RWPE1 (cell line): ENCODE measurements around the gene EXOC3L4.
"Not testable (repeated sequence)": the region's sequence is repeated elsewhere in the genome, so short reads cannot be mapped to it uniquely, and the experiment has no call there.

Experiments used
- CTCF ChIA-PET: fragments of 350-600 bp; sonication (Branson Sonifier 250); formaldehyde crosslinking; extraction: SDS; loops from one replicate; lab custom pipeline; 2021; lab: Yijun Ruan, JAX
- POLR2A ChIA-PET: fragments of 400-600 bp; formaldehyde crosslinking; extraction: SDS; loops from one replicate; lab custom pipeline; 2020; ENCODE audit warnings: antibody characterized with exemption; ENCODE audit not compliant: low non-redundant PET; lab: Yijun Ruan, JAX
- DNase-seq: peaks from one replicate; pipeline ENCODE4 v3.0.0; 2012; ENCODE audit warnings: low spot score
- H3K27ac ChIP-seq: fragments of 450-650 bp; 2 replicates; pipeline ENCODE4 v1.5.1; 2017
- CTCF ChIP-seq: fragments of 450-650 bp; conservative IDR thresholded peaks from 2 replicates; pipeline ENCODE4 v1.5.1; 2017; ENCODE audit warnings: low read depth, mild to moderate bottlenecking

Gene EXOC3L4

GRCh38 chr14:103116636-103117035 lies 22.1 kb downstream of the EXOC3L4 start:
- TF ChIP-seq CTCF: no peak
- ChIA-PET POLR2A (no interaction called here), CTCF (interaction anchor here (0.6 to 1.5 kb wide), 2 partner anchors 11 to 164 kb away, joined by 3 to 9 read pairs; no protein-coding TSS in a partner anchor)
- H3K27ac ChIP-seq: 0 out of 2 replicates have a peak overlapping the region, but pooled peaks have one; percentile 26
- DNase-seq: no peak

DNA sequence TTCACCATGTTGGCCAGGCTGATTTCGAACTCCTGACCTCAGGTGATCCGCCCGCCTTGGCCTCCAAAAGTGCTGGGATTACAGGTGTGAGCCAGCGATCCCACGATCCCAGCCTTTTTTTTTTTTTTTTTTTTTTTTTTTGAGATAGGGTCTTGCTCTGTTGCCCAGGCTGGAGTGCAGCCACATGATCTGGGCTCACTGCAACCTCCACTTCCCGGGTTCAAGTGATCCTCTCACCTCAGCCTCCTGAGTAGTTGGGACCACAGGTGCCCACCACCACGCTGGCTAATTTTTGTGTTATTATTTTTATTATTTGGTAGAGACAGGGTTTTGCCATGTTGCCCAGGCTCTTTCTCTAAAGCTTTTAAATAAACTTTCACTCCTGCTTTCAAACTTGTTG lies 23.0 kb downstream of the EXOC3L4 start:
- CTCF ChIA-PET: interaction anchor here (2.6 kb wide), 1 partner anchor 12 kb away, joined by 16 read pairs; no protein-coding TSS in a partner anchor
- H3K27ac ChIP-seq, DNase-seq, POLR2A ChIA-PET: not testable (repeated sequence)

DNA sequence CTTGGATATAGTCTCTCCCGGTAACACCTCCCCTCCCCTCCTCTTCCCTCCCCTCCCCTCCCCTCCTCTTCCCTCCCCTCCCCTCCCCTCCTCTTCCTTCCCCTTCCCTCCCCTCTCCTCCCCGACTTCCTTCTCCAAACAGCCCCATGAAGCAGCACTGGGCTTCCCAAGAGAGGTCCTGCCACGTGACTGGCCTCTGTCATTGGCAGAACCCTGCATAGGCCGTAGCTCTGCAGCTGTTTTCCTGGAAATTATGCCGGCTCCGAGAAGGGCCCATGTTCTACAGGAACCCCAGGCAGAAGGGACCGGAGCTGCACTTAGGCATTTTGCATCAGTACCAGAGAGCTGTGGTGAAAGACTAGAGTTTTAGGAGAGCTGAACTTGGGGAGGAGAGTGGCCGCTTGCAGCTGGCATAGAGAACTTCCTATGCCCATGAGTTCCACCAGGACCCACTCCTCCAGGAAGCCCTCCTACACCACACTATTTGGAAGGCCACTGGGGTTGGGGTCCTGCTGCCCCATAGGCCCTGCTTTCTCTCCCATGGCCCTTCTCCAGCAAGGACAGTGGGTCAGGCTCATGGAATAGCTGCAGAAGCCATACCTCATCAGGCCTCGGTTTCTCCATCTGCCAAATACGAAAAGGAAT lies 23.6 kb downstream of the EXOC3L4 start:
- H3K27ac ChIP-seq: no peak overlapping the region
- TF ChIP-seq CTCF: no peak
- ChIA-PET CTCF (interaction anchor here (2.6 kb wide), 1 partner anchor 13 kb away, joined by 16 read pairs; no protein-coding TSS in a partner anchor), POLR2A (no interaction called here)
- DNase-seq: no peak

DNA sequence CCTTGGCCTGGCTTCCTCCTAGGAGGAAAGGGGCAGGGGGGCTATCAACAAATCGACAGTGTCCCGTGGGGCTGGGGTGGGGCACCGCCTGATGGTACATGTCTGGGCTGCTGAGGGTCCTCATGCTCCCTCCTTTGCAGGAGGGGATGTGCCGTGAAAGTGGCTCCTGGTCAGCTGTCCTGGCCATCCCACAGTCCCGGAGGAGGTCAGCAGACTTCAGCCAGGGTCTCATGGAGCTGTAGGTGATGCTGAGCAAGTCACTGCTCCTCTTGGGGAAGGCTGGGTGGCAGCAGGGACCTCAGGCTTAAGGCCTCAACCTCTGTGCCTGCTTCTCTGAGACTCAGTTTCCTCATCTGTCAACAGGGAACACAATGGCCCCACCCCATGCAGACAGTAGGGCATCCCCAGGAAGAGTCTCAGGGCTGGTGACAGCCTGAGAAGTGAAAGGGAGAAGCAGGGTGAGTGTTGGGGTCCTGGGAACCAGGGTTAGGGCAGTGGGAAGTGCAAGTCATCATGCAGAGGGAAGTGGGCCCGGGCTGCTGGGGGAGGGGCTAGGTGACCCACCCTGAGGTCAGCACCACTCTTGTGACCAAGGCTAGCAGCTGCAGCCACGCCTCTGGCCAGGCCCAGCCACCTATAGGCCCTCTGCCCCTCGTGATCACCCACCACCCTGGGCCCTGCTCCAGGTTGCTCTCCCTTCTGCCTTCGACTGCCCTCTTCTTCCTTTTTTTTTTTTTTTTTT lies 24.3 kb downstream of the EXOC3L4 start:
- ChIA-PET POLR2A (no interaction called here), CTCF (interaction anchor here (2.6 kb wide), 1 partner anchor 14 kb away, joined by 16 read pairs; no protein-coding TSS in a partner anchor)
- no peak overlapping the region for H3K27ac ChIP-seq
- no peak for DNase-seq
- TF ChIP-seq CTCF: no peak

- POLR2A ChIA-PET, DNase-seq, H3K27ac ChIP-seq: not testable (repeated sequence)
- CTCF ChIA-PET: interaction anchor here (0.7 to 2.6 kb wide), 2 partner anchors 14 to 272 kb away, joined by 3 to 16 read pairs; no protein-coding TSS in a partner anchor
Measured at GRCh38 chr14:103119527-103119926, 25.0 kb downstream of the EXOC3L4 start.

DNA sequence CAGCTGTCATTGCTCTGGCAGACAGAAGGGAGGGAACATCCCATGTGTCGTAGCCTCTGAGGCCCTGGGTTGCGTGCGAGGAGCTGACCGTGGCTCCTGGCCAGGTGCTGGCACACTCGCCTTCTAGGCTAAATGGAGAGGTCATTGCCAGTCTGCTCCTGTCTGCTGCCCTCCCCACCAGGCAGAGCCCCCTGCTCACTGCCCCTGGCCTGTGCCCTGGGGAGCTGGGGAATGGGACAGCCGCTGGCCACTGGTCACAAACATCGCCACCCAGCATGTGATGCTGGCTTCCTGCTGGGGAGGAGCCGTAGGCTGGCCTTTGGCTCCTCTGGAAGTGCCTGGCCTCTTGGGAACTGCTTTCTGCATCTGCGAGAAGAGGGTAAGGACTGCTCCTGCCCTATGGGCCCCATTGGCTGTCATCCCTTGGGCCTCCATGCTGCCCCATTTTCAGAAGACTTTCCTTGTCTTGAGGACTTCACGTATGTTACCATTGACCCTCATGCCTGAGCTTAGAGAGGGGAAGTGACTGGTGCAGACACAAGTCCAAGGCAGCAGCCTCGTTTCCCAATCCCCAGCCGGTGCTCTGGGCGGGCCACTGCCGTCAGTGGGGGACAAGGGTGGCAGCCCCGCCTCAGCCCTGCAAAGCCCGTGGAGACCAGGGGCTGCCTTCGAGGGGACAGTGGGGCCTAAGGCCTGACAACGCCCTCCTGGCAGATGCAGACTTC lies 26.8 kb downstream of the EXOC3L4 start:
- ChIA-PET POLR2A (no interaction called here), CTCF (interaction anchor here (0.6 to 1.2 kb wide), 3 partner anchors 8 to 64 kb away, joined by 3 to 4 read pairs (median 3); no protein-coding TSS in a partner anchor)
- peak overlapping the region; percentile 89 for H3K27ac ChIP-seq
- TF ChIP-seq CTCF: no peak
- no peak for DNase-seq

DNA sequence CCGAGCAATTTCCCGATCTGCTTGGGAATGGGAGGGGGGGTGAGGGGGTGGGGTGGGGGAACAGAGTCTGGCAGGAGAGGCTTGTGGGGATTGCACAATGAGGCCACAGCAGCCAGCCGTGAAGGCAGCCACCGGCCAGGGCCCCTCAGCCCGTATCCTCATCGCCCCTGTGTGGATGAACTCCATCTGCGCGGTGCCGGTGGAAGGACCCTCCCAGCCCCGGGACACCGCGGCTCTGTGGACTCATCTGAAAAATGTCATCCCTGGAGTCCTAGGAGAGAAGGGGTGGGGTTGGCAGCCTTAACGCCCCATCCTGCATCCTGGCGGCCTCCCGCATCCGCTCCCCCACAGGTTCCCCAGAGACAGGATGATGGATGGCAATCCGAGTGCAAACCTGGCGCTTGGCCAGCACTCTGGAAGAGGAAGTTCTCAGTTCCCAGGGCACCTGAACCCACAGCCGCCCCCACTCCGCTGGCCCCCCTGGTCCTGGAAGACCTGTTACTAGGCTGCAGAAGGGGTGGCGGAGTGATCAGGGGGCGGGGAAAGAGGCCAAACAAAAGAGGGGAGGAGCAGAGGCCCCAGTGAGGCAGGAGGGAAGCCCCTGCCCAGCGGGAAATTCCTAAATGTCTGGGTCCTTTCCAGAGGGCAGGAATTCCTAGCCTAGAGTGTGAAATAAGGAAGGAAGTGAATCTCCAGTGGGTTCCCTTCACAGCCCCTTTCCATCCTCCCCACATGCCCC lies 27.5 kb downstream of the EXOC3L4 start:
- ChIA-PET POLR2A (no interaction called here), CTCF (interaction anchor here (1.2 kb wide), 1 partner anchor 16 kb away, joined by 4 read pairs; no protein-coding TSS in a partner anchor)
- peak; percentile 57 for DNase-seq
- H3K27ac ChIP-seq: peak overlapping the region; percentile 89
- TF ChIP-seq CTCF: no peak
